Sigmoid colon (tissue), 3 donors: ENCODE results near the gene ISYNA1.

Experiments
- POLR2A ChIP-seq, 2 donors: fragments of 450-650 bp; IDR thresholded peaks; one replicate each; pipeline ENCODE4 v1.6.1; 2016; ENCODE audit warnings: antibody characterized with exemption in 2 of 2, mild to moderate bottlenecking in 2 of 2, moderate library complexity in 2 of 2
- TF ChIP-seq, protein P1 (sequence below), 4 experiments: fragments of 450-650 bp in 3 of 4; fragments of 200-600 bp in 1 of 4; IDR thresholded peaks; one replicate each; pipeline ENCODE4 v1.5.1; 2016 to 2019; ENCODE audit warnings: antibody characterized with exemption in 4 of 4, mild to moderate bottlenecking in 3 of 4, moderate library complexity in 2 of 4

DNA sequence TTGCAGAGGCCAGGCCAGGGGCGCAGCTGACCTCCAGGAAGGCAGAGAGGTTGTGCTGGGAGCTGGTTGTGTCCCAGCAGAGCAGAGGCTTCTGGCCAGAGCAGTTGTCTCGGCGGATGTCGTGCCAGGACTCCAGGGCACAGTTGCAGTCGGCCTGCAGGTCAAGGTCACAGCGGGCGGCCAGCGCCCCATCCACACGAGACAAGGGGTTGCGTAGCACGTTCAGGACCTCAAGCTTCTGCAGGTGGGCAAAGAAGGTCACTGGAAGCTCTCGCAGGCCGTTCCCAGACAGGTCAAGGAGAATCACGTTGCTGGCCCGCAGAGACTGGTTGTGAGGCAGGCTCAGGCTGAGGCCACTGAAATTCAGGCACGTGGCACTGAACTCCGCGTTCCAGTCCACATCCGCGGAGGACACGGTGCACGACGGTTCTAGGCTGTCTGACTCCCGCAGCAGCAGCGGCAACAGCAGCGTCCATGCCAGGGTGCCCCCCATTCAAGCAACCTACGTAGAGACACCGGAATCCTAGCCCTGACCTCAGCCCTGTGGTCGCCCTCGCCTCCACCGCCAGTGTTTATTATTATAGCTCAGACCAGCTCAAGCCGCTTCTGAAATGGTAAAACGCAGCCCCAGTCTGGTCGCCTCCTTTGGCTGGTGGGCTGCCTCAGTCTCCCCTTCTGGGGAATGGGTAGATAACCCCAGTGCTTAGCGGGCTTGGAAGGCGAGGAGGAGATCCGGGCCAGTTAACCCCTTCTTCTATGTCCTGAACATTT, 41.3 kb downstream of the ISYNA1 start:
- TF ChIP-seq, protein P1, sequence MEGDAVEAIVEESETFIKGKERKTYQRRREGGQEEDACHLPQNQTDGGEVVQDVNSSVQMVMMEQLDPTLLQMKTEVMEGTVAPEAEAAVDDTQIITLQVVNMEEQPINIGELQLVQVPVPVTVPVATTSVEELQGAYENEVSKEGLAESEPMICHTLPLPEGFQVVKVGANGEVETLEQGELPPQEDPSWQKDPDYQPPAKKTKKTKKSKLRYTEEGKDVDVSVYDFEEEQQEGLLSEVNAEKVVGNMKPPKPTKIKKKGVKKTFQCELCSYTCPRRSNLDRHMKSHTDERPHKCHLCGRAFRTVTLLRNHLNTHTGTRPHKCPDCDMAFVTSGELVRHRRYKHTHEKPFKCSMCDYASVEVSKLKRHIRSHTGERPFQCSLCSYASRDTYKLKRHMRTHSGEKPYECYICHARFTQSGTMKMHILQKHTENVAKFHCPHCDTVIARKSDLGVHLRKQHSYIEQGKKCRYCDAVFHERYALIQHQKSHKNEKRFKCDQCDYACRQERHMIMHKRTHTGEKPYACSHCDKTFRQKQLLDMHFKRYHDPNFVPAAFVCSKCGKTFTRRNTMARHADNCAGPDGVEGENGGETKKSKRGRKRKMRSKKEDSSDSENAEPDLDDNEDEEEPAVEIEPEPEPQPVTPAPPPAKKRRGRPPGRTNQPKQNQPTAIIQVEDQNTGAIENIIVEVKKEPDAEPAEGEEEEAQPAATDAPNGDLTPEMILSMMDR (IDR thresholded peaks at IDR 0.05) = no peak
- TF ChIP-seq POLR2A (IDR thresholded peaks at IDR 0.05) = no peak
